Mucosa of rectum (tissue), 2 donors: Measurements from ENCODE around the gene MAPK14.

Experiments used
- H3K27ac ChIP-seq, 2 donors: one replicate each; pipeline ENCODE4 v1.7.0; 2013; ENCODE audit warnings: inconsistent platforms in 2 of 2, low read depth in 2 of 2, low read length in 2 of 2
- H3K27me3 ChIP-seq, 2 donors: one replicate each; pipeline ENCODE4 v1.7.0; 2013; ENCODE audit warnings: low read length in 2 of 2; ENCODE audit not compliant: control insufficient read depth in 2 of 2, insufficient read depth in 2 of 2
- H3K36me3 ChIP-seq, 2 donors: one replicate each; pipeline ENCODE4 v1.7.0; 2013; ENCODE audit warnings: low read length in 2 of 2; ENCODE audit not compliant: control insufficient read depth in 2 of 2, insufficient read depth in 2 of 2
- H3K4me1 ChIP-seq, 2 donors: one replicate each; pipeline ENCODE4 v1.7.0; 2013; ENCODE audit warnings: low read length in 2 of 2, mild to moderate bottlenecking in 1 of 2; ENCODE audit not compliant: control insufficient read depth in 2 of 2, insufficient read depth in 2 of 2
- H3K4me3 ChIP-seq, 2 donors: one replicate each; pipeline ENCODE4 v1.7.0; 2013; ENCODE audit warnings: low read length in 2 of 2
- H3K9ac ChIP-seq, 2 donors: one replicate each; pipeline ENCODE4 v1.7.0; 2013; ENCODE audit warnings: low read length in 2 of 2, low read depth in 1 of 2, mild to moderate bottlenecking in 1 of 2
- H3K9me3 ChIP-seq, 2 donors: one replicate each; pipeline ENCODE4 v1.7.0; 2013; ENCODE audit warnings: low read length in 2 of 2; ENCODE audit not compliant: control insufficient read depth in 2 of 2
- donor health status: healthy.
- donor health status: Normal muscosa, but diverticular disease.

The MAPK14 gene

GRCh38 chr6:36130667-36131510 is 103.3 kb downstream of the MAPK14 start:
- H3K4me3 ChIP-seq: peak overlapping the region; percentile 90 to 94
- H3K4me1 ChIP-seq: peaks cover 18 to 20% of the 10 kb centered on the region in 2 donors
- H3K27me3 ChIP-seq: no peaks in the 10 kb centered on the region
- H3K27ac ChIP-seq: peak overlapping the region; percentile 98 to 99
- H3K9ac ChIP-seq: peak overlapping the region; percentile 97 to 98
- H3K36me3 ChIP-seq: peaks cover 25% of the 10 kb centered on the region in 2 donors
- no peaks in the 10 kb centered on the region for H3K9me3 ChIP-seq

GRCh38 chr6:36131511-36132245 is 104.1 kb downstream of the MAPK14 start:
- H3K36me3 ChIP-seq: peaks cover 32 to 33% of the 10 kb centered on the region in 2 donors
- H3K27me3 ChIP-seq: no peaks in the 10 kb centered on the region
- no peaks in the 10 kb centered on the region for H3K9me3 ChIP-seq
- H3K9ac ChIP-seq: peak overlapping the region; percentile 97 to 98
- peak overlapping the region; percentile 98 to 99 for H3K27ac ChIP-seq
- H3K4me1 ChIP-seq: peaks cover 18 to 20% of the 10 kb centered on the region in 2 donors
- H3K4me3 ChIP-seq: peak overlapping the region; percentile 90 to 94

GRCh38 chr6:36132246-36132895 is 104.8 kb downstream of the MAPK14 start:
- Histone ChIP-seq H3K27ac (peak overlapping the region; percentile 98 to 99), H3K9me3 (no peaks in the 10 kb centered on the region), H3K27me3 (no peaks in the 10 kb centered on the region), H3K4me1 (peaks cover 18 to 20% of the 10 kb centered on the region in 2 donors), H3K9ac (peak overlapping the region; percentile 97 to 98), H3K36me3 (peaks cover 34 to 37% of the 10 kb centered on the region in 2 donors), H3K4me3 (peak overlapping the region; percentile 90 to 94)

- no peak overlapping the region for H3K27ac ChIP-seq
Measured at GRCh38 chr6:36133148-36133547, 105.5 kb downstream of the MAPK14 start.

GRCh38 chr6:36133912-36134311 is 106.3 kb downstream of the MAPK14 start:
- H3K4me1 ChIP-seq: peaks cover 18% of the 10 kb centered on the region in 2 donors
- no peak overlapping the region for H3K27ac ChIP-seq
- H3K9me3 ChIP-seq: no peaks in the 10 kb centered on the region
- H3K9ac ChIP-seq: no peak overlapping the region
- H3K4me3 ChIP-seq: no peak overlapping the region
- peaks cover 45 to 48% of the 10 kb centered on the region in 2 donors for H3K36me3 ChIP-seq
- H3K27me3 ChIP-seq: no peaks in the 10 kb centered on the region

More at GRCh38 chr6:36133148-36133547, 105.5 kb downstream of the MAPK14 start:
- Histone ChIP-seq H3K4me1 (peaks cover 18 to 20% of the 10 kb centered on the region in 2 donors), H3K9me3 (no peaks in the 10 kb centered on the region), H3K9ac (no peak overlapping the region), H3K4me3 (no peak overlapping the region), H3K36me3 (peaks cover 38 to 41% of the 10 kb centered on the region in 2 donors), H3K27me3 (no peaks in the 10 kb centered on the region)

- no peak overlapping the region for H3K9ac ChIP-seq
- H3K9me3 ChIP-seq: no peaks in the 10 kb centered on the region
- H3K27ac ChIP-seq: no peak overlapping the region
- H3K4me1 ChIP-seq: peaks cover 13 to 14% of the 10 kb centered on the region in 2 donors
- no peaks in the 10 kb centered on the region for H3K27me3 ChIP-seq
- H3K4me3 ChIP-seq: no peak overlapping the region
- peaks cover 54 to 61% of the 10 kb centered on the region in 2 donors for H3K36me3 ChIP-seq
Measured at GRCh38 chr6:36135053-36135731, 107.6 kb downstream of the MAPK14 start.

- H3K4me3 ChIP-seq: no peak overlapping the region
- H3K27ac ChIP-seq: no peak overlapping the region
- H3K9me3 ChIP-seq: no peaks in the 10 kb centered on the region
- H3K36me3 ChIP-seq: peaks cover 54 to 65% of the 10 kb centered on the region in 2 donors
- H3K4me1 ChIP-seq: peaks cover 13 to 14% of the 10 kb centered on the region in 2 donors
- no peak overlapping the region for H3K9ac ChIP-seq
- H3K27me3 ChIP-seq: no peaks in the 10 kb centered on the region
Measured at GRCh38 chr6:36136034-36136433, 108.4 kb downstream of the MAPK14 start.

GRCh38 chr6:36136551-36136950 is 108.9 kb downstream of the MAPK14 start:
- H3K27ac ChIP-seq: no peak overlapping the region
- no peak overlapping the region for H3K9ac ChIP-seq
- H3K4me1 ChIP-seq: peaks cover 9 to 12% of the 10 kb centered on the region in 2 donors
- H3K27me3 ChIP-seq: no peaks in the 10 kb centered on the region
- H3K9me3 ChIP-seq: no peaks in the 10 kb centered on the region
- peaks cover 54 to 65% of the 10 kb centered on the region in 2 donors for H3K36me3 ChIP-seq
- no peak overlapping the region for H3K4me3 ChIP-seq

GRCh38 chr6:36138667-36139066 is 111.1 kb downstream of the MAPK14 start:
- Histone ChIP-seq H3K4me3 (no peak overlapping the region), H3K27ac (no peak overlapping the region), H3K36me3 (peaks cover 42 to 52% of the 10 kb centered on the region in 2 donors), H3K9ac (no peak overlapping the region), H3K9me3 (no peaks in the 10 kb centered on the region), H3K4me1 (no peaks in the 10 kb centered on the region), H3K27me3 (no peaks in the 10 kb centered on the region)
